ENCODE measurements around the gene MXD1.

GRCh38 chr2:69973335-69973735, 58.4 kb downstream of the MXD1 start:
- TF ChIP-seq, protein P1, sequence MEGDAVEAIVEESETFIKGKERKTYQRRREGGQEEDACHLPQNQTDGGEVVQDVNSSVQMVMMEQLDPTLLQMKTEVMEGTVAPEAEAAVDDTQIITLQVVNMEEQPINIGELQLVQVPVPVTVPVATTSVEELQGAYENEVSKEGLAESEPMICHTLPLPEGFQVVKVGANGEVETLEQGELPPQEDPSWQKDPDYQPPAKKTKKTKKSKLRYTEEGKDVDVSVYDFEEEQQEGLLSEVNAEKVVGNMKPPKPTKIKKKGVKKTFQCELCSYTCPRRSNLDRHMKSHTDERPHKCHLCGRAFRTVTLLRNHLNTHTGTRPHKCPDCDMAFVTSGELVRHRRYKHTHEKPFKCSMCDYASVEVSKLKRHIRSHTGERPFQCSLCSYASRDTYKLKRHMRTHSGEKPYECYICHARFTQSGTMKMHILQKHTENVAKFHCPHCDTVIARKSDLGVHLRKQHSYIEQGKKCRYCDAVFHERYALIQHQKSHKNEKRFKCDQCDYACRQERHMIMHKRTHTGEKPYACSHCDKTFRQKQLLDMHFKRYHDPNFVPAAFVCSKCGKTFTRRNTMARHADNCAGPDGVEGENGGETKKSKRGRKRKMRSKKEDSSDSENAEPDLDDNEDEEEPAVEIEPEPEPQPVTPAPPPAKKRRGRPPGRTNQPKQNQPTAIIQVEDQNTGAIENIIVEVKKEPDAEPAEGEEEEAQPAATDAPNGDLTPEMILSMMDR (IDR thresholded peaks at IDR 0.05), result no peak
- TF ChIP-seq POLR2A (IDR thresholded peaks at IDR 0.05) (no peak), POLR2AphosphoS5 (IDR thresholded peaks at IDR 0.05) (no peak), EP300 (IDR thresholded peaks at IDR 0.05) (no peak)

Measured in sigmoid colon (tissue), 4 donors.